Small intestine (tissue), 7 donors: ENCODE data around the gene SCFD1. TPM values are rescaled to one million over a fixed set of nuclear protein-coding genes. Genes with fewer than 3 reads are reported as not detected.
"Not testable (repeated sequence)": the region's sequence is repeated elsewhere in the genome, so short reads cannot be mapped to it uniquely, and the experiment has no call there.

Experiments
- DNase-seq, 2 donors: peaks; one replicate each; pipeline versions ENCODE4 v3.0.0 to v3.0.0-alpha.2; 2013
- FAIRE-seq: peaks from 2 replicates; lab custom pipeline; 2012; peaks lifted over from hg19 to GRCh38; lab: Jason Lieb, UNC
- H3K27ac ChIP-seq, 3 donors: one replicate each; pipeline ENCODE4 v1.5.1; 2013; ENCODE audit warnings: low read length in 2 of 3, mild to moderate bottlenecking in 2 of 3, control low read depth in 1 of 3, inconsistent platforms in 1 of 3, low read depth in 1 of 3, moderate library complexity in 1 of 3
- H3K27me3 ChIP-seq, 3 donors: one replicate each; pipeline ENCODE4 v1.6.1; 2013; ENCODE audit warnings: low read length in 3 of 3, inconsistent platforms in 1 of 3; ENCODE audit not compliant: control insufficient read depth in 3 of 3, insufficient read depth in 3 of 3
- H3K36me3 ChIP-seq, 3 donors: one replicate each; pipeline ENCODE4 v1.6.1; 2013; ENCODE audit warnings: low read length in 3 of 3, inconsistent platforms in 1 of 3, low read depth in 1 of 3, mild to moderate bottlenecking in 1 of 3, moderate library complexity in 1 of 3; ENCODE audit not compliant: control insufficient read depth in 3 of 3, insufficient read depth in 2 of 3
- H3K4me1 ChIP-seq, 3 donors: one replicate each; pipeline ENCODE4 v1.6.1; 2013; ENCODE audit warnings: low read length in 2 of 3, inconsistent platforms in 1 of 3, low read depth in 1 of 3, mild to moderate bottlenecking in 1 of 3, moderate library complexity in 1 of 3; ENCODE audit not compliant: control insufficient read depth in 3 of 3, insufficient read depth in 2 of 3
- H3K4me3 ChIP-seq, 3 donors: one replicate each; pipeline ENCODE4 v1.5.1; 2013; ENCODE audit warnings: low read length in 3 of 3, control low read depth in 1 of 3, inconsistent platforms in 1 of 3, low read depth in 1 of 3, mild to moderate bottlenecking in 1 of 3, moderate library complexity in 1 of 3
- H3K9me3 ChIP-seq, 2 donors: one replicate each; pipeline ENCODE4 v1.6.1; 2013; ENCODE audit warnings: low read depth in 1 of 2, low read length in 1 of 2; ENCODE audit not compliant: control insufficient read depth in 2 of 2, insufficient read depth in 1 of 2
- WGBS, 3 donors: extraction: QIAGEN DNeasy Blood & Tissue Kit; methylation state at CpG; one replicate each; pipeline ENCODE4 v1.1.7; 2013; 5-methylcytosine and 5-hydroxymethylcytosine counted together
- polyA plus RNA-seq, 4 donors: library from polyadenylated mRNA; stranded (reverse) in 3 of 4; unstranded in 1 of 4; fragments of 200-250 nt in 3 of 4; fragments of 120-200 nt in 1 of 4; gene quantifications; one replicate each; pipeline versions ENCODE4 v1.2.1 to v1.2.3, GENCODE V29; 2013
- donor health status: healthy with polysubstance abuse.
- donor health status: control.
- donor health status: control.
- donor health status: Bipolar disorder and iron deficiency.
- donor health status: healthy.

SCFD1 gene
- polyA plus RNA-seq, 4 donors = 39.7 to 73.8 (median 61.4) TPM

DNA sequence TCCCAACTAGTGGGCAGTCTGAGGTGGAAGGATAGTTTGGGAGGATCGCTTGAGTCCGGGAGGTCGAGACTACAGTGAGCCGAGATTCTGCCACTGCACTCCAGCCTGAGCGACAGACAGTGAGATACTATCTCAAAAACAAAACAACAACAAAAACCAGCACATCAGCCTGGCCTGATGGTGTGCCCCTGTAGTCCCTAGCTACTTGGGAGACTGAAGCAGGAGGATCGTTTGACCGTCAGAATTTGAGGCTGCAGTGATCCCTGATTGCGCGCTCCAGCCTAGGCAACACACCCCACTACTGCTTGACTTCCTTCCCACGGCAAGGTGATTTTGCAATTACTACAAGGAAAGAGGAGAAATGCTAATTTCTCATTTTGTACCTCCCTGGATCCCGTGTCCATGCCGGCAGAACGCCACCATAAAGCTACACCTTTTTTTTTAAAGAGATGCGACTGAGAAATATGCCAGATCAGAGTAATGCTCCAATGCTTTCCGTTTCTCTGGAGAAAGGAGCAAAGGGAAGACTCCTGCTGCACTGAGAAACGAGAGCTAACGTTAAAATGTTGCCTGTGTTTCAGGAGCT lies 672 bp upstream of the SCFD1 start:
- DNase-seq = peak in 1 of 2 donors; percentile 51

DNA sequence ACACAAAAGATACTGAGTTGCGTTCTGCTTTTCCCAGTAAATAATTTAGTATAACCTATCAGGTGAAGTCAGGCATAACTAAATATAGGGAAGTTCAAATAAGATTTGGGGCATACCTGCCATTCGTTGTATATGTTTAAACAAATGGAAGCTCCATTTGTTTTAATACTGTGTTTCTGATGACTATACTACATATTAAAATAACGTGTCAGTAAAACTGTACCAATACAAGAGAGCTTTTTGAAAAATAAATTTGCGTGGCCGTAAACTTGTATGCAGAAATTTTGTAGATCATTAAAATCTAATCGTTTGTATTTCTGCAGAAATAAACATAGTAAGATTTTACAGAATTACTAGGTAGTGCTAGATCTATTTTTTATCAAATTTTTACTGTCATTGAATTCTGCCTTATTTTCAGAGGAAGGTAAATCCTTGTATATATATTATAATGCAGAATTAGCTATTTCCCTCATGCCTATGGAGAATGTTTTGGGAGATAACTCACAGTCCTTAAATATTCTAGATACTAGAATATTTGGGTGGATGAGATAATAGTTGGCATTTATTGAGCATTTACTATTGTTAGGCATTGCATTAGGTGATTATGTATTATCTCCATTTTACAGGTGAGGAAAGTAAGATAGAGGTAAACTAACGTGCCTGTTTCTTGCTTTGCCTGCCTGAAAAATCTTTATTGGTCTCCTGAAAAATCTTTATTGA lies 1.5 kb downstream of the SCFD1 start:
- no peak for FAIRE-seq
- peak overlapping the region in 1 of 3 donors; percentile 77 for H3K4me3 ChIP-seq
- no peaks in the 10 kb centered on the region for H3K9me3 ChIP-seq
- H3K4me1 ChIP-seq = peaks cover 0 to 8% (median 2%) of the 10 kb centered on the region in 3 donors
- no peak for DNase-seq
- peaks cover 0 to 4% (median 0%) of the 10 kb centered on the region in 3 donors for H3K36me3 ChIP-seq
- H3K27me3 ChIP-seq = no peaks in the 10 kb centered on the region
- 66 to 76% (median 73%) methylated on average over 7 of the region's 7 CpGs for WGBS, 3 donors
- H3K27ac ChIP-seq = no peak overlapping the region

More for the DNA sequence above, 672 bp upstream of the SCFD1 start:
- H3K27me3 ChIP-seq = no peaks in the 10 kb centered on the region
- peak overlapping the region; percentile 74 to 99 (median 82) for H3K27ac ChIP-seq
- no peaks in the 10 kb centered on the region for H3K9me3 ChIP-seq
- H3K4me1 ChIP-seq = peaks cover 0 to 8% (median 2%) of the 10 kb centered on the region in 3 donors
- H3K36me3 ChIP-seq = no peaks in the 10 kb centered on the region
- no peak for FAIRE-seq
- WGBS, 3 donors = 4 to 9% (median 9%) methylated on average over 17 of the region's 17 CpGs
- H3K4me3 ChIP-seq = peak overlapping the region; percentile 61 to 89 (median 77)

DNA sequence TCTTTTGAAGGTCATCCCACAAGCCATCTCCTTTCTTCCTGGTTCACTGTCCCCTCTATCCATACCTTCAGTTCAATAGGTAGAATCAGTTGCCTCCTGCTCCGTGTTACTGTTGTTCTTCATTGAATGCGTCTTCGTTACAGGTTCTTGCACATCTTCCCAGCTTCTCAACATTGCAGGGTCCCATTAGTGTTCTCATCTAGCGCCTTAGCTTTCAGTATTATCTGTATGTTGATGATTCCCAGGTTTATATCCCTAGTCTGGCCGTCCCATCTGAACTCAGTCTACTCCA lies 2.0 kb downstream of the SCFD1 start:
- 93 to 98% (median 95%) methylated on average over 5 of the region's 5 CpGs for WGBS, 3 donors
- no peak for FAIRE-seq
- Histone ChIP-seq H3K27me3 (no peaks in the 10 kb centered on the region), H3K36me3 (peaks cover 0 to 4% (median 0%) of the 10 kb centered on the region in 3 donors), H3K4me1 (peaks cover 0 to 8% (median 2%) of the 10 kb centered on the region in 3 donors), H3K27ac (no peak overlapping the region), H3K4me3 (no peak overlapping the region), H3K9me3 (no peaks in the 10 kb centered on the region)
- no peak for DNase-seq

DNA sequence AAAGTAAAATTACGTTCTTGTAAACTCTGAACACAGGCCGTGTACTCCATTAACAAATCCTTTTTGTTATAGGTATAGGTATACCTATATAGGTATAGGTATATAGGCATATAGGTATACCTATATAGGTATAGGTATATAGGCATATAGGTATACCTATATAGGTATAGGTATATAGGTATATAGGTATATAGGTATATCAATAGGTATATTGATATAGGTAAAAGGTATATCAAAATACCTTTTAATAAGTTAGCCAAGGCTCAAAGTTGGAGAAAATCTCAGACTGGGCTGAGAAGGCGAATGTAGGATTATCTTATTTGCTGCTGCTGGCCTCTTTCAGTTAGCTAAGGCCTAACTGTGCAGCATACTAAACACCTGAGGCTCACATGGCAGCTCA lies 3.4 kb downstream of the SCFD1 start:
- WGBS, 3 donors = 86 to 88% (median 88%) methylated on average over 3 of the region's 3 CpGs
- peaks cover 0 to 7% (median 0%) of the 10 kb centered on the region in 3 donors for H3K36me3 ChIP-seq
- FAIRE-seq (no peak), DNase-seq (no peak)
- no peak overlapping the region for H3K4me3 ChIP-seq
- no peaks in the 10 kb centered on the region for H3K9me3 ChIP-seq
- H3K27me3 ChIP-seq = no peaks in the 10 kb centered on the region
- peaks cover 0 to 8% (median 2%) of the 10 kb centered on the region in 3 donors for H3K4me1 ChIP-seq
- no peak overlapping the region for H3K27ac ChIP-seq

DNA sequence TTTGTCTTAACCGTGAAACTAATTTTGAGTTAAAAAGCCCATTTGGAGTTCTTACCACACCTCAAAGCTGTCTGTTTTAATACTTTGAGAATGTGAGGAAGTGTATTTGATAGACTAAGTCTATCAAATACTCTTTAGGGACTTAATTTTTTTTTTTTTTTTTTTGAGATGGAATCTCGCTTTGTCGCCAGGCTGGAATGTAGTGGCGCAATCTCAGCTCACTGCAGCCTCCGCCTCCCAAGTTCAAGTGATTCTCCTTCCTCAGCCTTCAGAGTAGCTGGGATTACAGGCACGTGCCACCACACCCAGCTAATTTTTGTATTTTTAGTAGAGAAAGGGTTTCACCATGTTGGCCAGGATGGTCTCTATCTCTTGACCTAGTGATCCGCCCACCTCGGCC lies 7.3 kb downstream of the SCFD1 start:
- not testable (repeated sequence) for DNase-seq, H3K4me3 ChIP-seq, H3K27ac ChIP-seq, H3K27me3 ChIP-seq, FAIRE-seq, H3K4me1 ChIP-seq, H3K9me3 ChIP-seq
- WGBS, 3 donors = 92 to 97% (median 96%) methylated on average over 8 of the region's 8 CpGs
- H3K36me3 ChIP-seq = peaks cover 2 to 16% (median 2%) of the 10 kb centered on the region in 3 donors

DNA sequence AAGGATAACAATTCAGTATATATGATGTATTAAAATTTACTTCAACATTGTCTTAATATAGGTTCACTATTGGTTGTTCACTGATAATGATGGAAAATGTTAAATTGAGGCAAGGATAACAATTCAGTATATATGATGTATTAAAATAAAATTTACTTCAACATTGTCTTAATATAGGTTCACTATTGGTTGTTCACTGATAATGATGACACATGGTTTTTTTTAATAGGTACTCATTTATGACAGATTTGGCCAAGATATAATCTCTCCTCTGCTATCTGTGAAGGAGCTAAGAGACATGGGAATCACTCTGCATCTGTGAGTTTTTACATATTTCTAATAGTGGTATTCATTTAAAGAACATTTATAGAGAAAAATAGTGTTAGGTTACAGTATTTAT lies 8.1 kb downstream of the SCFD1 start:
- H3K4me1 ChIP-seq = peaks cover 0 to 3% (median 0%) of the 10 kb centered on the region in 3 donors
- no peak overlapping the region for H3K4me3 ChIP-seq
- no peak for FAIRE-seq
- H3K9me3 ChIP-seq = no peaks in the 10 kb centered on the region
- DNase-seq = no peak
- H3K27me3 ChIP-seq = no peaks in the 10 kb centered on the region
- peaks cover 2 to 16% (median 2%) of the 10 kb centered on the region in 3 donors for H3K36me3 ChIP-seq
- no peak overlapping the region for H3K27ac ChIP-seq

DNA sequence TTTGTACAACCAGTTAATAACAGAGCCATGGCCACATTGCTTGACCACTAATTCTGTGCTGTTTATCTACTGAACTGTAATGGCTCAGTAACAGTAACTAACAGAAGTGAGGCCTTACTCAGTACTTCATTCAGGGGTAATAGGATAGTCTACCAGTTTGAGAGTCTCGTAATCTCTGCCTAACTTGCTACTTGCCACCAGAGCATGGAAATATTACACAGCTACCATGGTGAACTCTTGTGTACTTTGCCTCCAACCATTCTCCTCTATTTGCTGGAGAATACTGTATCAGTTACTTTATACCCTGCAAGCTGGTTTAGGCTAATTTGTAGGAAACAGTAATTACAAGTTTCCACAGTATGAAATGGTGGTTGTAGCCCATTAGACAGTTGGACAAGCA lies 10.6 kb downstream of the SCFD1 start:
- Histone ChIP-seq H3K27me3 (no peaks in the 10 kb centered on the region), H3K27ac (no peak overlapping the region), H3K4me1 (no peaks in the 10 kb centered on the region), H3K36me3 (peaks cover 2 to 12% (median 5%) of the 10 kb centered on the region in 3 donors), H3K9me3 (no peaks in the 10 kb centered on the region), H3K4me3 (no peak overlapping the region)
- 95 to 100% (median 100%) methylated on average over 1 of the region's 1 CpG for WGBS, 3 donors
- DNase-seq (no peak), FAIRE-seq (no peak)

DNA sequence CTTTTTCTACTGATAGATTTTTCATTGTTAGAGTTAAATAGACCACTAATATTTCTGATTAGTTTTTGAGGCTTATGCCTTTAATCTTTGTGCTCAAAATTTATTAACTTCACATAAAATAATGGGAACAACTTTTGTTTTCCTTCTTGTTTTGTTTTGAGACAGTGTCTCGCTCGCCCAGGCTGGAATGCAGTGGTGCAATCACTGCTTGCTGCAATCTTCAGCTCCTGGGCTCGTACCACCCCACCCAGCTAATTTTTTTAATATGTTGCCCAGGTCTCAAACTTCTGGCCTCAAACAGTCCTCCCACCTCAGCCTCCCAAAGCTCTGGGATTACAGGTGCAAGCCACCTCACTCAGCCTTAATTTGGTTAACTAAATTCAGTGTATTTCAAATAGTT lies 16.8 kb downstream of the SCFD1 start:
- peaks cover 2 to 7% (median 6%) of the 10 kb centered on the region in 3 donors for H3K36me3 ChIP-seq
- WGBS, 3 donors = 90 to 95% (median 91%) methylated on average over 3 of the region's 3 CpGs

More for the DNA sequence above, 16.8 kb downstream of the SCFD1 start:
- FAIRE-seq (no peak), DNase-seq (no peak)
- Histone ChIP-seq H3K9me3 (no peaks in the 10 kb centered on the region), H3K27ac (no peak overlapping the region), H3K4me3 (no peak overlapping the region), H3K27me3 (no peaks in the 10 kb centered on the region), H3K4me1 (no peaks in the 10 kb centered on the region)
